HG02885 (cell line): Measurements from ENCODE around the gene EFCAB8.
"Not testable (repeated sequence)": the region's sequence is repeated elsewhere in the genome, so short reads cannot be mapped to it uniquely, and the experiment has no call there.

Source experiments
- ATAC-seq: cut with Tn5 transposase; IDR thresholded peaks from one replicate; pipeline ENCODE4 v1.9.1; 2021; ENCODE audit warnings: mild to moderate bottlenecking; ENCODE audit not compliant: unreplicated experiment, poor library complexity

Gene EFCAB8

GRCh38 chr20:32839227-32839981 lies 19.3 kb upstream of the EFCAB8 start:
- no peak for ATAC-seq

- no peak for ATAC-seq
Measured at GRCh38 chr20:32839982-32840285, 18.8 kb upstream of the EFCAB8 start.

GRCh38 chr20:32841174-32841573 lies 17.5 kb upstream of the EFCAB8 start:
- ATAC-seq: no peak

- no peak for ATAC-seq
Measured at GRCh38 chr20:32841632-32842031, 17.1 kb upstream of the EFCAB8 start.

GRCh38 chr20:32842688-32843524 lies 15.8 kb upstream of the EFCAB8 start:
- ATAC-seq: no peak

- no peak for ATAC-seq
Measured at GRCh38 chr20:32845786-32846185, 12.9 kb upstream of the EFCAB8 start.

- ATAC-seq: no peak
Measured at GRCh38 chr20:32846852-32847251, 11.9 kb upstream of the EFCAB8 start.

- no peak for ATAC-seq
Measured at GRCh38 chr20:32847964-32848363, 10.8 kb upstream of the EFCAB8 start.

- ATAC-seq: no peak
Measured at GRCh38 chr20:32848846-32849245, 9.9 kb upstream of the EFCAB8 start.

- ATAC-seq: no peak
Measured at GRCh38 chr20:32849577-32849976, 9.1 kb upstream of the EFCAB8 start.

- ATAC-seq: no peak
Measured at GRCh38 chr20:32855387-32855786, 3.3 kb upstream of the EFCAB8 start.

- no peak for ATAC-seq
Measured at GRCh38 chr20:32858189-32858588, 534 bp upstream of the EFCAB8 start.

GRCh38 chr20:32861446-32861845 lies 2.7 kb downstream of the EFCAB8 start:
- ATAC-seq: no peak

GRCh38 chr20:32869562-32869961 lies 10.8 kb downstream of the EFCAB8 start:
- ATAC-seq: no peak

GRCh38 chr20:32870526-32870925 lies 11.8 kb downstream of the EFCAB8 start:
- not testable (repeated sequence) for ATAC-seq

GRCh38 chr20:32870985-32871384 lies 12.3 kb downstream of the EFCAB8 start:
- no peak for ATAC-seq

GRCh38 chr20:32871627-32872160 lies 13.0 kb downstream of the EFCAB8 start:
- no peak for ATAC-seq

- no peak for ATAC-seq
Measured at GRCh38 chr20:32872266-32872665, 13.5 kb downstream of the EFCAB8 start.

- no peak for ATAC-seq
Measured at GRCh38 chr20:32875673-32876072, 16.9 kb downstream of the EFCAB8 start.

GRCh38 chr20:32877507-32877906 lies 18.8 kb downstream of the EFCAB8 start:
- ATAC-seq: no peak

- ATAC-seq: no peak
Measured at GRCh38 chr20:32878820-32879219, 20.1 kb downstream of the EFCAB8 start.
